ENCODE results near the gene CDKL5.

GRCh38 chrX:18557879-18558278 is 132.5 kb downstream of the CDKL5 start:
- TF ChIP-seq, protein P1, sequence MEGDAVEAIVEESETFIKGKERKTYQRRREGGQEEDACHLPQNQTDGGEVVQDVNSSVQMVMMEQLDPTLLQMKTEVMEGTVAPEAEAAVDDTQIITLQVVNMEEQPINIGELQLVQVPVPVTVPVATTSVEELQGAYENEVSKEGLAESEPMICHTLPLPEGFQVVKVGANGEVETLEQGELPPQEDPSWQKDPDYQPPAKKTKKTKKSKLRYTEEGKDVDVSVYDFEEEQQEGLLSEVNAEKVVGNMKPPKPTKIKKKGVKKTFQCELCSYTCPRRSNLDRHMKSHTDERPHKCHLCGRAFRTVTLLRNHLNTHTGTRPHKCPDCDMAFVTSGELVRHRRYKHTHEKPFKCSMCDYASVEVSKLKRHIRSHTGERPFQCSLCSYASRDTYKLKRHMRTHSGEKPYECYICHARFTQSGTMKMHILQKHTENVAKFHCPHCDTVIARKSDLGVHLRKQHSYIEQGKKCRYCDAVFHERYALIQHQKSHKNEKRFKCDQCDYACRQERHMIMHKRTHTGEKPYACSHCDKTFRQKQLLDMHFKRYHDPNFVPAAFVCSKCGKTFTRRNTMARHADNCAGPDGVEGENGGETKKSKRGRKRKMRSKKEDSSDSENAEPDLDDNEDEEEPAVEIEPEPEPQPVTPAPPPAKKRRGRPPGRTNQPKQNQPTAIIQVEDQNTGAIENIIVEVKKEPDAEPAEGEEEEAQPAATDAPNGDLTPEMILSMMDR (IDR thresholded peaks at IDR 0.05): no peak
- TF ChIP-seq EZH2 (IDR thresholded peaks at IDR 0.05; ENCODE audit: borderline replicate concordance, insufficient read depth, low read depth, low read length, poor library complexity, severe bottlenecking): no peak

Measured in B cell (primary cell).